Mesothelial cell of epicardium (in vitro differentiated cells): ENCODE measurements around the gene SYNE3. TPM values are rescaled to one million over a fixed set of nuclear protein-coding genes. Genes with fewer than 3 reads are reported as not detected.

ENCODE experiments used
- DNase-seq, 2 experiments: peaks; one replicate each; pipeline ENCODE4 v3.0.0; 2021; ENCODE audit warnings: low spot score in 2 of 2; ENCODE audit not compliant: unreplicated experiment in 2 of 2
- H3K27ac Mint-ChIP-seq: 2 replicates; pipeline ENCODE4 v1.8.0; 2021; ENCODE audit warnings: mixed read lengths
- H3K27me3 Mint-ChIP-seq: 2 replicates; pipeline ENCODE4 v1.8.0; 2021; ENCODE audit warnings: low read depth, mixed read lengths
- H3K36me3 Mint-ChIP-seq: 2 replicates; pipeline ENCODE4 v1.8.0; 2021; ENCODE audit warnings: mixed read lengths
- H3K4me1 Mint-ChIP-seq: 2 replicates; pipeline ENCODE4 v1.8.0; 2021; ENCODE audit warnings: mixed read lengths
- H3K4me3 Mint-ChIP-seq: 2 replicates; pipeline ENCODE4 v1.8.0; 2021; ENCODE audit warnings: mild to moderate bottlenecking, moderate library complexity, mixed read lengths
- H3K9me3 Mint-ChIP-seq: 2 replicates; pipeline ENCODE4 v1.8.0; 2021; ENCODE audit warnings: mixed read lengths
- total RNA-seq: library from RNA; stranded (reverse); gene quantifications from 3 replicates; pipeline ENCODE4 v1.2.1, GENCODE V29; 2021
- TF ChIP-seq, protein P1 (sequence below): fragments of 200-600 bp; sonication (generic); IDR thresholded peaks from one replicate; pipeline ENCODE4 v1.5.0; 2021; ENCODE audit warnings: antibody characterized with exemption; ENCODE audit not compliant: unreplicated experiment

SYNE3 gene
- total RNA-seq, 1 donor from 2014 or later, result 1.9 TPM

DNA sequence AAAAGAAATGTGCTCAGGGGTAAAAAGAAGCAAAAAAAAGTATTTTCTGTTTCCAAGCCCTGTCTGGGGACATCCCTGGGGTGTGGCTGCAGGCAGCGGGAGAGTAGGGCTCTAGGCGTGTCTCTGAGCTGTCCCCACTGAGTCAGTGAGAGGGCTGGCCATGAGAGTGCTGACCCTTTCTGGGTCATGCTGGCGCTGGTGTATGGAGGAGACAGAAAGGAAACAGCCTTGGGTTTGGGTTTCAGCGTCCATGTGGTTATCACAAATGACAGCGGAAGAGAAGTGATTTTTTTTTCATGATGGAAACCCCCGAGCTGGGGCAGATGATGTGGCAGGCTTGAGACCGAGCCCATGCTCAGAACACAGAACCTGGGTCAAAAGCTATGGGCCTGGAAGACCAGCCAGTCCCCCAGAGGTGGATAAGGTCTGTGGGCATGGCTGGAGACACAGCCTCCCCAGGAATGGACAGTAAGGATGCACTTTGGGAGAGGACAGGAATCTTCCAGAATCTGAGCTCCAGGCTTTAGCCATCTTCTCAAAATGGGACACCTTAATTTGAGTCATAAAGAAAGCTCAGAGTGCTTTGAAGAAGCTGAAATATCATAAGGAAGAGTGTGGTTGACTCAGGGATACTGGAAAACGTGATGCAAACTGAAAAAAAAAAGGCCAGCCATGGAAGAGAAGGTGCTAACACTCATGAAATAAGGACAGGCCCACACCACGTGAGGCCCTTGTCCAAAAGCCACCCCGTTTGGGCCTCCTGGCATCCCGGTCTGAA, 36.2 kb downstream of the SYNE3 start:
- no peak overlapping the region for H3K4me3 Mint-ChIP-seq
- H3K36me3 Mint-ChIP-seq, result no peaks in the 10 kb centered on the region
- H3K4me1 Mint-ChIP-seq, result no peaks in the 10 kb centered on the region
- H3K27me3 Mint-ChIP-seq, result peaks cover 17% of the 10 kb centered on the region
- TF ChIP-seq, protein P1, sequence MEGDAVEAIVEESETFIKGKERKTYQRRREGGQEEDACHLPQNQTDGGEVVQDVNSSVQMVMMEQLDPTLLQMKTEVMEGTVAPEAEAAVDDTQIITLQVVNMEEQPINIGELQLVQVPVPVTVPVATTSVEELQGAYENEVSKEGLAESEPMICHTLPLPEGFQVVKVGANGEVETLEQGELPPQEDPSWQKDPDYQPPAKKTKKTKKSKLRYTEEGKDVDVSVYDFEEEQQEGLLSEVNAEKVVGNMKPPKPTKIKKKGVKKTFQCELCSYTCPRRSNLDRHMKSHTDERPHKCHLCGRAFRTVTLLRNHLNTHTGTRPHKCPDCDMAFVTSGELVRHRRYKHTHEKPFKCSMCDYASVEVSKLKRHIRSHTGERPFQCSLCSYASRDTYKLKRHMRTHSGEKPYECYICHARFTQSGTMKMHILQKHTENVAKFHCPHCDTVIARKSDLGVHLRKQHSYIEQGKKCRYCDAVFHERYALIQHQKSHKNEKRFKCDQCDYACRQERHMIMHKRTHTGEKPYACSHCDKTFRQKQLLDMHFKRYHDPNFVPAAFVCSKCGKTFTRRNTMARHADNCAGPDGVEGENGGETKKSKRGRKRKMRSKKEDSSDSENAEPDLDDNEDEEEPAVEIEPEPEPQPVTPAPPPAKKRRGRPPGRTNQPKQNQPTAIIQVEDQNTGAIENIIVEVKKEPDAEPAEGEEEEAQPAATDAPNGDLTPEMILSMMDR, result no peak
- DNase-seq, result no peak
- no peak overlapping the region for H3K27ac Mint-ChIP-seq
- H3K9me3 Mint-ChIP-seq, result no peaks in the 10 kb centered on the region

DNA sequence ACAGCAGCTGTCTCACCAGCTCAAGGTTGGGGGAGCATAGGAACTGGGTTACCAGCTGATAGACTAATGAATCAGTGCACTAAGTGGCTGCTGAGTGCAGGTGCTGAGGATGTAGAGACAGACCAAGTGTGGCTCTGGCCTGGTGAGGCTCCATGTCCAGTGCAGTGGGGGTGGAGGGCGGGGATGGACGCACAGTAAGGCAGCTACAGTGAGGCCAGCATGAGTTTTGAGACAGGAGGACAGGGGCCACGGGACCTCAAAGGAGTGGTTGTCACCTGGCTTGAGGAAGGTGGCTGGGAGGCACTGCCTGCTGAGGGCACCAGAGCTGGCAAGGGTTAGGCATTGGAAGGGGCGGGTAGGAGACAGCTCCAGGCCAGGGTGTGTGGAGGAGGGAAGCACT, 37.0 kb downstream of the SYNE3 start:
- Mint-ChIP-seq H3K9me3 (no peaks in the 10 kb centered on the region), H3K27me3 (peaks cover 11% of the 10 kb centered on the region), H3K36me3 (no peaks in the 10 kb centered on the region), H3K4me3 (no peak overlapping the region), H3K27ac (no peak overlapping the region), H3K4me1 (no peaks in the 10 kb centered on the region)
- TF ChIP-seq, protein P1, result no peak
- no peak for DNase-seq

DNA sequence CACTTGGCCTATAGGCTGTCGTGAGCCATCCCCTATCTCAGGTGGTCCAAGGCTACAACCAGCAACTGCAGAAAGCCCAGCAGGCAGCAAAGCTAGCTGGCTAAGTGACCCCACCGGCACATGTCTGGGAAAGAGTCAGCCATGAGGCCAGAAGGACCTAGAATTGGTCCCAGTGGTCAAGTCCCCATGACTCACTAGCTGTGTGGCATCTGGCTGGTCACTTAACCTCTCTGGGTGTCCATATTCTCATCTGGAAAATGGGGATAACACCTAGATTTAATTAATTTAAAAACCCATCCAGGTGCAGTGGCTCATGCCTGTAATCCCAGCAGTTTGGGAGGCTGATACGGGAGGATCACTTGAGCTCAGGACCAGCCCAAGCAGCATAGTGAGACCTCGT, 37.6 kb downstream of the SYNE3 start:
- TF ChIP-seq, protein P1, result no peak
- Mint-ChIP-seq H3K4me1 (no peaks in the 10 kb centered on the region), H3K9me3 (no peaks in the 10 kb centered on the region), H3K36me3 (no peaks in the 10 kb centered on the region), H3K27me3 (peaks cover 5% of the 10 kb centered on the region), H3K27ac (no peak overlapping the region), H3K4me3 (no peak overlapping the region)
- no peak for DNase-seq

DNA sequence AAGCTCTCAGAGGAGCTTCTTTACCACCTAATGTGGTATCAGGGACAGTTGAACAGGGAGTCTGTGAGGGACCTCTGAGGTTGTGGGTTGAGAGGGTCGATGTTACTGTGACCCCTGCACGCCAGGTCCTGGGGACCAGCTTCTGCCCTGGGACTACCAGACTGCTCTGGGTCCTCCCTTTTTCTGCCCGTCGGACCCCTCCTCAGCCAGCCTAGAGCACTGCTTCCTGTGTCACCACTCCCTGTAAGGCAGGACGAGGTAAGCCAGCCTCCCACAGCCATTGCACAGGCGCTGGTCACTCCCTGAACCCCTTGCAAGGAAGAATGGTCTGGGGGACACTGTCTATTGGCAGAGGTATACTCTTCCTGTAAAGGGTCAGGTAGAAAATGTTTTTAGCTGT, 38.1 kb downstream of the SYNE3 start:
- Mint-ChIP-seq H3K36me3 (no peaks in the 10 kb centered on the region), H3K27me3 (peaks cover 5% of the 10 kb centered on the region), H3K9me3 (no peaks in the 10 kb centered on the region), H3K4me1 (no peaks in the 10 kb centered on the region), H3K27ac (no peak overlapping the region), H3K4me3 (no peak overlapping the region)
- TF ChIP-seq, protein P1, result no peak
- no peak for DNase-seq

DNA sequence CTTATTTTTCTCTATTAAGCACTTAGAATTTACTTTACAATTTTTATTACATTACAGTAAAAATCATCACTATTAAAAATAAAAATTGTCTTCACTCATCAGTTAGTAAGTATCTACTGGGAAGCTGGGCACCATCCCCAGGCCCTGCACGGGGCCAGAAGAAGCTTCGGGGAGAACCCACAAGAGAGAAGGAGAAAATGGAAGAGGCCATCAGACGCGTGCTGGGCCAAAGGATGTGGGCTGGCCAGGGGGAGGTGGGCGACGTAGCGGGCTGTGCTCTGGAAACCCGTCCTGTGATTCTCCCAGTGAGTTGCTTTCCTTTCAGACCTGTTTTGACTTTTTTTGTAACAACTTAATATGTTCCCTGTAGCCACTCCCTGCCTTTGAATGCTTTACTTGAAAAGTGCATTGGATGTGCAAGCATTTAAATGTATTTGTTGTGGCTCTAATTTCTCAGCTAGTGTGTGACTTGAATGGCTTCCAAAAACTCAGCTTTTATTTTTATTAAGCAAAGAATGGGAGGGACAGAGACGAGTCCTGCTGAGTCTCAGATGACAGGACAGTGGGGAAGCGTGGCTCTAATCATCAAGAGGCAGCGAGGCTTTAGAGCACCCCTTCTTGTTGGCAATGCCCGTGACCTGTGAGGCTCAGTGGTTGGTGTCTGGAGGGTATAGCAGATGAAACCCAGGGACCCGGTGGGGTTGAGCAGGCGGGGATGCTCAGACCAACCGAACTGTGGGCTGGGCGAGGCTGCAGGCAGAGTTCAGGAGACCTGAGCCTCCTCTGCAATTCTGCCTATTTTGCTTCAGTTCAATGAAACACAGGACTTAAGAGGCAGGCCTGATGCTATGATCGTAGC, 38.8 kb downstream of the SYNE3 start:
- TF ChIP-seq, protein P1, result no peak
- Mint-ChIP-seq H3K4me3 (no peak overlapping the region), H3K27me3 (peaks cover 5% of the 10 kb centered on the region), H3K4me1 (peaks cover 2% of the 10 kb centered on the region), H3K9me3 (no peaks in the 10 kb centered on the region), H3K36me3 (no peaks in the 10 kb centered on the region), H3K27ac (no peak overlapping the region)
- no peak for DNase-seq
